OCI-M2 (cell line): Measurements from ENCODE around the gene VAT1L.

Source experiments
- DNase-seq: peaks from one replicate; lab custom pipeline; 2025; ENCODE audit not compliant: unreplicated experiment; lab: John Stamatoyannopoulos, UW

The VAT1L gene, protein sequence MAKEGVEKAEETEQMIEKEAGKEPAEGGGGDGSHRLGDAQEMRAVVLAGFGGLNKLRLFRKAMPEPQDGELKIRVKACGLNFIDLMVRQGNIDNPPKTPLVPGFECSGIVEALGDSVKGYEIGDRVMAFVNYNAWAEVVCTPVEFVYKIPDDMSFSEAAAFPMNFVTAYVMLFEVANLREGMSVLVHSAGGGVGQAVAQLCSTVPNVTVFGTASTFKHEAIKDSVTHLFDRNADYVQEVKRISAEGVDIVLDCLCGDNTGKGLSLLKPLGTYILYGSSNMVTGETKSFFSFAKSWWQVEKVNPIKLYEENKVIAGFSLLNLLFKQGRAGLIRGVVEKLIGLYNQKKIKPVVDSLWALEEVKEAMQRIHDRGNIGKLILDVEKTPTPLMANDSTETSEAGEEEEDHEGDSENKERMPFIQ

DNA sequence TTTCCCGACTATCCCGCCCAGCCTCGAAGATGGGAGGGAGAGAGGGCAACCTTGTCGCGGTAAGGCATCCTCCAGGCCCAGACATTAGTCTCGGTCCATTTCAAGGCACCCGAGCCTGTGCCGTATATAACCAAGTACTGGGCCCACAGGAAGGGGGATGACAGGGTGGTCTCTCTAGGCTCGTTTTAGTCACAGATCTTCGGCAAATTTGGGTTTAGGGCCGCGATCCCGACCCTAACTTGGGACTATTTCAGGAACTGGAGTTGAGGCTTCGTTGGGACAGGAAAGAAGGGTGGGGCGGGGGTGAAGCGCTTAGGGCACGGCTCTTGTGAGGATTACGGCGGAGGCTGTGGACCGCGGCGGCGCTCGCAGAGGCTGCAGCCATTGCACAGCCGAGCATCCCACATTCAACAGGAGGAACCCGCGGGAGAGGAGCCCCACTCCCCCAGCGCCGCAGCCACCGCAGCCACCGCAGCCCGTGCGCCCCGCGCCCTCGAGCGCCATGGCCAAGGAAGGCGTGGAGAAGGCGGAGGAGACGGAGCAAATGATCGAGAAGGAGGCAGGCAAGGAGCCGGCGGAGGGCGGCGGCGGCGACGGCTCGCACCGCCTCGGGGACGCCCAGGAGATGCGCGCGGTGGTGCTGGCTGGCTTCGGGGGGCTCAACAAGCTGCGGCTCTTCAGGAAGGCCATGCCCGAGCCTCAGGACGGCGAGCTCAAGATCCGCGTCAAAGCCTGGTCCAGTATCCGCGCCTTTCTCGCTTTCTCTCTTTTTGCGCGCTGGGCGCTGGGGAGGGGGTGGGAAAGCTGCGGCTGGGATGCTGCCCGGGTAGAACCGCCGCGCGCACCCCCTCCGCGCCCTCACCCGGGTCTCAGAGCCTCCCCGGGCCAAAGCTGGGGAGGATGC is at the start of gene VAT1L:
TSS of gene VAT1L (plus strand) at position 384 of the 904 bp plus-strand sequence. CDS start at position 503, 119 bp downstream.
- DNase-seq = no peak

DNA sequence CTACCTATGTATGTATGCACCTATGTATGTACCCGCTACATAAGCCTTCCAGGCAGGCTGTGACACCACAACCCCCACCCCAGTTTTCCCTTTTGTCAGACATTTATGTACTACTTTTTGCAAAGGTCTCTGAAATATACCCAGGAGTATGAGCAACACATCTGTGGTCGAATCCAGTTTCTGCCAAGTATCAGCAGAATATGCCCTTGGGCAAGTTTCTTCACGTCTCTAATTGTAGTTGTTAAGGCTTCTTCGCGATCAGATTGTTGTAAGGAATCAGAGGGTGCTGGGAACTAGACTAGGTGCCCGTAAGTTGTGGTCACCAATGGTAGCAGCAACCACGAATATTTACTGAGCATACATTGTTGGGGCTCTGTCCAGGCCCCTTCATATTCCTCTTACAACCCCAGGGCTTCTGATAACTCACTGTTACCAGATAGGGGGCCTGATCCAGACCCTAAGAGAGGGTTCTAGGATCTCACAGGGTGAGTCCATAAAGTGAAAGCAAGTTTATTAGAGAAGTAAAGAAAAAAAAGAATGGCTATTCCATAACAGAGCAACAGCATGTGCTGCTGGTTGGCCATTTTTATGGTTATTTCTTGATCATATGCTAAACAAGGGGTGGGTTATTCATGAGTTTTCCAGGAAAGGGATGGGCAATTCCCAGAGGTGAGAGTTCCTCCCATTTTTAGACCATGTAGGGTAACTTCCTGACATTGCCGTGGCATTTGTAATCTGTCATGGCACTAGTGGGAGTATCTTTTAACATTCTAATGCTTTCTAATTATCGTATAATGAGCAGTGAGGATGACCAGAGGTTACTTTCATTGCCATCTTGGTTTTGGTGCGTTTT is 49.4 kb upstream of the VAT1L start:
- DNase-seq = no peak

DNA sequence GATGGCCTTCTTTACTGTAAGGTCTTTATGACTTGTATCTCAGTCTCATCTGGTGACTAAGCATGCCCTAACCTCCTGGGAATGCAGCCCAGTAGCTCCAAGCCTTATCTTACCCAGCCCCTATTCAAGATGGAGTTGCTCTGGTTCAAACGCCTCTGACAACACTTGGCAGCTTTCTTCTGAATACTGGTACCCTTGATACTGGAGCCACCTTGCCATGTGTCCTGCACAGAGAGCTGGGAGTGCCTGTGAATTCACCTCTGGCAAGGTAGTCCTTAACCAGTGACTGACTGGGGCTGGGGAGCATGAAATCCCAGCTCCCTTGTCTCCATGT is 48.8 kb upstream of the VAT1L start:
- DNase-seq = no peak

DNA sequence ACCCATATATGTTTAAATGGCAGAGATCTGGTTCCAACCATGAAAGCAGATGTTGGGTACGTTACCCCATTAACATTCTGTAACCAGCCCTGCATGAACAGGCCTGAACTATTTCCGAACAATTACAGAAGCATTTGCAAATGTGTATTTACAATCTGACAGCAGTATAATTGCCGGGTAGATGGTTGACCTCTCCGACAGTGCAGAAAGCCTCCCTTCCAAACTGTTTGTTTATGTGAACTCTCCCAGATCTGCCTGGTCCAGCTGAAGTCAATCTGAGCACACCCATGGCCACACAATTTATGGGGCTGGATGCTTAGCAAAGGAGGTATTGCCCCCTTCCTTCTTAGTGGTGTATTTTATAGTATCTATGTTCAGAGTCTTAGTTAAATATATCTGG is 44.2 kb upstream of the VAT1L start:
- no peak for DNase-seq

DNA sequence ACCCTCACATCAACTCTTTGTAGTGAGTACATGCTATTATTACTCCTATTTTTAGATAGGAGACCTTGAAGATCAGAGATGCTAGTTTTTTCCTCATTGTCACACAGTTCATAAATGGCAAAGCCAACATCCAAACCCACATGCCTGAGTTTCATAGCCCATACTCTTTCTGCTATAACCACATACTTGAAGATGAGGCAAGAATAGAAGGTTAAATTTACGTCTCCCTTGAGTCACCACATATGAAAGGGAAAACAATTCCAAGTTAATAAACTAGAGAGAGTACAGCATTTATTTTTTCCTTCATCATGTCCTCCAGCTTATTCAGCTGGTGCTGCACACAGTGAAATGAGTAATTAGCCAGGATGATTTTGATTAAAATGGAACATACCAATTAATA is 42.4 kb upstream of the VAT1L start:
- no peak for DNase-seq

DNA sequence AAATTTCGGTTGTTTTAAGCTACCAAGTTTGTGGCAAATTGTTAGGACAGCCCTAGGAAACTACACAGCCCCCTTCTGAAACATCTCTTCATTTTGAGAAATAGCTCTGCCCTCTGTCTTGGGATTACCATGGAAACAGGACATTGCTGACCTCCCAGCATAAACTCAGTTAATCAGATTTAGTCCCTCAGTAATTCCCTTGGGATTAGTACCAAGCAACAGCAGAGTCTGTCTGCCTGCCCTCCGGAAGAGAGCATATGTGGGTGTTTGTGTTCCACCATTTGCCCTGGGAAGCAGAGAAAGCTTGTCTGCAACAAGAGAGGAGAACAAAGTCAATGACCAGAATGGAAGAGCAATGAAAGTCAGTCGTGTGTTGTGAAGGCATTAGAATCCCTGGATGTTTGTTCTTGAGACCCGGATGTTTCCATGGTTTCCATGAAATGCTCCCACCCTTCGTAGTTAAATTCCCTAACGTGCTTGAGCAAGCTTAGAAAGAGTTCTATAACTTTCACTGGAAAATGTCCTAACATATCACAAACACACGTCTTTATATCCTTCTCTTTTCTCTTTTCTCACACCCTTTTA is 39.9 kb upstream of the VAT1L start:
- DNase-seq = no peak

DNA sequence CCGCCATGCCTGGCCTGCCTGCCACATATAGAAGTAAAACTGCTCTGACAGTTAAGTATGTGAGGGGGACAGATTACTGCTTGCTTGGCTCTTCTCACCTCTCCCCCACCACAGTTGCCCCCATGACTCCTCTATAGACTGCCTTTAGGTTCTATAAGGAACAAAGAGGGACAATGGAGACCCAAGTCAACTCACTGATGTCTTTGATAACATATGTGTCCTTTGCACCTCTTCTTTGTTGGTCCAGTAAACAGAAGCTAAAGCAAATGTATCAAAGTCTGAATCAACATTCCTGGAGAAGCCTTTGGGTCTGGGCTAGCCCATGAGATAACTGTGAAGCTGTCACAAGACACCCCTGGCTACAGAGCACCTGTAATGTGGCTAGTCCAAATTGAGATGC is 38.9 kb upstream of the VAT1L start:
- no peak for DNase-seq

DNA sequence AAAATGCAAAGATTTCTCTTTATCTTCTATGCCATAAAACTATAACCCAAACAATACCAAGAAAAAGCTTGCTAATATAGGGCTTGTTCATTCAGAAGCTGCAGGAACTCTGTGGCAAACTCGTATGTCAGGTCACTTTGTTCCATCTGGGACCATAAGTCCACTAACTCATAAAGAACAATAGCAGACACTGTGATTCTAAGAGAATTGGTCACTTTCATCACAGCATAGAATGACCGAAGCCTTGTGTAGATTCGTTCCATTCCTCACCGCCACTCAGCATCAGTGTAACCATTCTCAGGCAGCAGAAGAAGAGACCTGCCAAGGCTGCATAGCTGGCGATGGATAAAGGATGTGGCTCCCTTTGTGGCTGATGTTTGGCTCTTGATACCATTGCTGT is 30.3 kb upstream of the VAT1L start:
- DNase-seq = no peak

DNA sequence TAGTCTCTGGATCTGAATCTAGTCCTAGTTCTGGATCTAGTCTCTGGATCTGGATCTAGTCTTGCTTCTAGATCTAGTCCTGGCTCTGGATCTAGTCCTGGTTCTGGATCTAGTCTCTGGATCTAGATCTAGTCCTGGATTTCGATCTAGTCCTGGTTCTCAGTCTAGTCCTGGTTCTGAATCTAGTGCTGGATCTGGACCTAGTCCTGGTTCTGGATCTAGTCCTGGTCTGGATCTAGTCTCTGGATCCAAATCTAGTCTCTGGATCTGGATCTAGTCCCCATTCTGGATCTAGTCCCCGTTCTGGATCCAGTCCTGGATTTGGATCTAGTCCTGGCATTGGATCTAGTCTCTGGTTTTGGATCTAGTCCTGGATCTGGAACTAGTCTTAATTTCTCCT is 29.9 kb upstream of the VAT1L start:
- DNase-seq = no peak

DNA sequence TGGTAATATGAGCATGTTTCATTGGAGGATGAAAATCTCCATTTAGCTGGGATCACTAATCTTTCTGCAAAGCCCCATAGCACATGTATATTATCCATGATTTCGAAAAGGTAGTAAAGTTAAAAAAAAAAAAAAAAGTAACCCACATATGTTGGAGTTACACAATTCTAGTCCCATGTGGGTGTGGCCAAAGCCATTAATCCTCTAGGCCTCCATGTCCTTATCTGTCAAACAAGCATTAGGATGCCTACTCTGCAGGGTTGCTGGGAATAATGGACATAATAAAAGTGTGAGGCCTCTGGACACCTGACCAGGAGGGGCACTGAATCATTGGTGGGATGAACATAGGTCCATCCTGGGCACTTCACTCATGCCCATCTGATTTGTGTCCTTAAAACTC is 29.2 kb upstream of the VAT1L start:
- DNase-seq = no peak

DNA sequence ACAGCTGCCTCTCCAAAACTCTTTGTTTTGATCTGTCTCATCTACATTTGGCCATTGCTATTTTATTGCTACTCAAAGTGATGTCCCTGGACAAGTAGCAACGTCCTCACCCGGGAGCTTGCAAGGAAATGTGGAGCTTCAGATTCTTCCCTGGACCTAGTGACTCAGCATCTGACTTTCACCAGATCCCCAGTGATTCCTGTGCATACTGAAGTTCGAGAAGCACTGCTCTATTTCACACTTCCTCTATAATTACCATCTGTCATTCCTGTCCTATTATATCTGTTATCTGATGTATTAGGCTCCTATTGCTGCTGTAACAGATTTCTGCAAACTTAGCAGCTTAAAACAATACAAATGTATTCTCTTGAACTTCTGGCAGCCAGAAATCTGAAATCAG is 28.5 kb upstream of the VAT1L start:
- DNase-seq = no peak

DNA sequence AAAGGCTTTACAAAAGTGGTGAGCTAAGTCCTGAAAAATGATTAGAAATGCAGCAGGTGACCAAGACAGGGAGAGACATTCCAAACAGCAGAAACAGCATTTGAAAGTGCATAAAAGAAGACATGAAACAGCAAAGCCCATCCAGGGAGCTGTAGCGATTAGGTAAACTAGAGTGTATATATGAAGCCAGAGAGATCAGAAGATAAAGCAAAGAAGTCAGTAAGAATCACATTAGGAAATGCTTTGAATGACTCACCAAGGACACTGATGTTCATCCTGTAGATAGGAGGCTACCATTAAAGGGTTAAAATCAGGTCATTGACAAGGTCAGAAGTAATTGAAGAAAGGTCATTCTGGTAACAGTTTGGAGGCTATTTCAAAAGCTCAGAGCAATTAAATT is 27.6 kb upstream of the VAT1L start:
- DNase-seq = no peak

DNA sequence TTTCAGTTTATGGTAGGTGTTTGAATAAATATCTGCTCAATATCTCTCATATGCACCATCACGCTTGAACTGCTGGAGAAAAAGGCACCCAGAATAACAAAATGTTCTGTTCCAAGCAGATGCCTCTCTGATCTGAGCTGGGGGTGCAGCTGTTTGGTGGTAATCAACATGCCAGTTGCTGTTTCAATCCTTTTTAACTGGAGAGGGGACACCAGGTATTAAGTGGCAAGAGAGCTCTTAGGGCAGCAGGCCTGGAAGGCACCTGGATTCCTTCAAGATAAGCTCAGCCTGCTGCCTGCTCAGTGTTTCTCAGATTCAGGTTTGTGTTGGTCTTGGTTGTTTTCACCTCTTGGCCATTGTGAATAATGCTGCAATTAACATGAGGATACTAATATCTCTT is 27.2 kb upstream of the VAT1L start:
- no peak for DNase-seq

DNA sequence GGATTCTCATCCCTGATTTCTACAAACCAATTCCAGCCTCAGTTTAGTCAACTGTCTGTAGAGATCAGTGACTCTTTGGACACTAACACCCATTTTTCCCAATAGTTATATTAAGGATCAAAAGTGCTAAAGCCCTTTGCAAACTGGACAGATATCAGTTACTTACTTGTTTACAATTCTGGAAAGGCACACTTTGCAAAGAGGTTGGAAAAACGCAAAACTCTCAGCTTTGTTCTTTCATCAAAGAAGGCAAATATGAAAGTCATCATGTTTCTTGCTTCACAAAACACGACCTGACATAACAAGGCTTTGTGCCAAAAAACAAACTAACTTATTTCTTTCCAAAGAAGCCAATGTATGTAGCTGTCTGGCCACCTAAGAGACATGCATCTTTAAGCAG is 26.1 kb upstream of the VAT1L start:
- DNase-seq = no peak

DNA sequence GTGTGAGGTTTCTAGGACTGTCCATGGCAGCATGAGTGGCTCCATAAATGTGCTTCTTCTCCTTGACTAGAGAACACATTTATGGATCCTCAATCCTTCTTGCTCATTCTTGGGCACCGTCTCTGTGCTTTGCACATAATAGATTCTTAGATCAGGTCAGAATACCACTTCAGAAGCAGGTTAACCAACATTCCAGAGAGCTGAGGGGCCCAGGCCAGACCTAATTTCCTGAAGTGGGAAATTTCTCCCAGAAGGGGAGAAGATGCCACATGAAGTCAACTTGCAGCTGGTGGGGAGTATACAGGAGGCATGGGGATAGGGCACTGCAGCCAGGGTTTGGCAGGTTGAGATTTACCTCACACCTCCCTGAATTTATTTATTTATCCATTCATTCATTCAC is 24.4 kb upstream of the VAT1L start:
- DNase-seq = no peak

DNA sequence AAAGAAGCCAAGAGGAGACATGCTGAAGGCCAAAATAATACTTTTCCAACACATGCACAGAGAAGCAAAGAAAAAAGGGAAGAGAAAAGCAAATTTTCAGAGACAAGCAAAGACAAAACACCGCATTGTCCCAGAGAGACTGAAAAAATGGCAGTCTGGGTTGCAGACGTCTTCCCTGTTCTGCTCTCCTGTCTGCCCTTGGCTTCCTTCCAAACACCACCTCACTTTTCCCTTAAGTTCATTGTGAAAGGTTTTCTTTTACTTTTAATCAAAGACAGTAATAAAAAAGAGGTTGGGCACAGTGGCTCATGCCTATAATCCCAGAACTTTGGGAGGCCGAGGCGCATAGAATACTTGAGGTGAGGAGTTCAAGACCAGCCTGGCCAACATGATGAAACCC is 21.2 kb upstream of the VAT1L start:
- no peak for DNase-seq

DNA sequence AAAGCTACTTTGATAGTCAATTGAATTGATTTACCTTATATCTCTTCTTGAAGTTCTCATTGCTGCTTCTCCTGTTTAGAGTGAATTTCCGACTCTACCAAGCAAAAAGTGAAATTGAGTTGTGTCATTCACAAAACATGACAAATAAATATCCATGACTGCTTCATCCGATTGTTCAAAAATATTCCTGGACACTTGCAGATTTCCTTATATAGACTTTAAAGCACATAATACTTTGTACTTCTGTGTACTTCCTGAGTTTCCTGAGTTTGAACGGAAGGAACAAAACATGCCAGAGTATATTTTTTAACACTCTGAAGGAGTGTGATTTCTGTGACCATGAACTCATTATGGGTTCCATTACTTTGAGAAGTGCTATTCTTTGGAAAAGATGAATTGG is 20.5 kb upstream of the VAT1L start:
- no peak for DNase-seq

DNA sequence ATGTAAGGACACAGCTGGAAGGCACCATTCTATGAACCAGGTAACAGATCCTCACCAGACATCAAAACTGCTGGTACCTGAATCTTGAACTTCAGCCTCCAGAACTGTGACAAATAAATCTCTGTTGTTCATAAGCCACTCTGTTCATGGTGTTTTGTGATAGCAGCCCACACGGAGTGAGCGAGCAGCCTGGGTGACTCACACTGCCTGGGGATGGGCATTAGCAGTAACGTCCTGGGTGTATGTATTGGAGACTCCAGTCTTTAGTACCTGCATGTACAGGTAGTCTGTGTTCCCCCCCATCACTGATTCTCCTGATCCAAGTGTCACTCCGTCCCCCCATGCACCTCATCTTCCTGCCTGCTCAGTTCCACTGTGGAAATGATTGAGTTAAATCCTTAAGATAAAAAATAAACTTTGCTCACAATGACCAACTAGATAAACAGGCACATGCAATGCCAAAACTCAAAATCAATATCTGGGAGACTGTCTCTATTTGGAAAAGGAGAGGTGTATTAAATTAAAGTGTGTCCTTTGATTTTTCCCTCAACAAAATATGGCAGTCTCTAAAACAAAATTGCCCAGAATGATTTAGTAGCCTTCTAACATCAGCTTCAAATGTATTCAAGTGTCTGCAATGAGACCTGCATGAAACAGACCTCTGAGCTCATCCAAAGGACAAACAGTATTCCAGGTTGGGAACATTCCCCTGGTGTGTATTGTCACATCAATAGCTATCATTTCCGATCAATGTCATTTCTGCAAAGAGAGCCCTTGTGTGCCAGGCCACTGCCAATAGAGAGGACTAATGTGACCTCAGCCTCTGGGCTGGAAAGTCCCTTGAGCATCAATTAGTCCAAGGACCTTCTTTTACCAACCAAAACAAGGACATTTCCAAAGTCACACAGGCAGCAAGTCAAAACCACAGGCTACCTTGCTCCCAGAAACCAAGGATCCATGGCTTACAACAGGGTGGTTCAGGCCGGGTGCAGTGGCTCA is 12.2 kb upstream of the VAT1L start:
- no peak for DNase-seq

DNA sequence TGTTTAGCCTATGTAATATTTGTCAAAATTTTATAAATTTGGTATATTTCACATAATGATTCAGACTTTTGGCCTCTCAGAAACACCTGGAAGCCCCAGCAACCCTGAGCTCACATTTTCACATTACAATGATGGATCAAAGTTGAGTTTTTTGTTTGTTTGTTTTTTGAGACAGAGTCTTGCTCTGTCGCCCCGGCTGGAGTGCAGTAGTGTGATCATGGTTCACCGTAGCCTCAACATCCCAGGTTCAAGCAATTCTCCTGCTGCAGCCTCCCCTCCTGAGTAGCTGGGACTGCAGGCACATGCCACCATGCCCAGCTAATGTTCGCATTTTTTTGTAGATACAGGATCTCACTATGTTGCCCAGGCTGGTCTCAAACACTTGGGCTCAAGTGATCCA is 10.6 kb upstream of the VAT1L start:
- DNase-seq = no peak

DNA sequence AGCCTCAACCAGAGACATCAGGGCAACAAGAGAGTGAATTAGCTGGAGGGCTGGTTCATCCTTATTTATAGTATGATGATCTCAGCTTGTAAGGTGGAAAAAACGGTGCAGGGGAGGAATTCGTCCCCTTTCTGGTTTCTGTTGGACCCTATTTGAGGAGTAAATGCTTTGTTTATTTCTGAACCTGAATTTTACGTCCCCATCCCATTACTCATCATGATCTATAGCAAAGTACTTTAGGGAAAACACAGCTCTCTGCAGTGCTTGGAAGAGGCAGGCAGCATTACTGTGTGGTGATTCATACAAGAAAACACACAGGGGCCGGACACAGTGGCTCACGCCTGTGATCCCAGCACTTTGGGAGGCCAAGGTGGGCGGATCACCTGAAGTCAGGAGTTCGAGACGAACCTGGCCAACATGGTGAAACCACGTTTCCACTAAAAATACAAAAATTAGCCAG is 8.0 kb upstream of the VAT1L start:
- DNase-seq = no peak
